ENCODE measurements around the gene EHBP1. TPM values are rescaled to one million over a fixed set of nuclear protein-coding genes. Genes with fewer than 3 reads are reported as not detected.
"Not testable (repeated sequence)": the region's sequence is repeated elsewhere in the genome, so short reads cannot be mapped to it uniquely, and the experiment has no call there.

The EHBP1 gene
- polyA plus RNA-seq, 4 donors, result 43.1 to 55.7 (median 49.7) TPM

DNA sequence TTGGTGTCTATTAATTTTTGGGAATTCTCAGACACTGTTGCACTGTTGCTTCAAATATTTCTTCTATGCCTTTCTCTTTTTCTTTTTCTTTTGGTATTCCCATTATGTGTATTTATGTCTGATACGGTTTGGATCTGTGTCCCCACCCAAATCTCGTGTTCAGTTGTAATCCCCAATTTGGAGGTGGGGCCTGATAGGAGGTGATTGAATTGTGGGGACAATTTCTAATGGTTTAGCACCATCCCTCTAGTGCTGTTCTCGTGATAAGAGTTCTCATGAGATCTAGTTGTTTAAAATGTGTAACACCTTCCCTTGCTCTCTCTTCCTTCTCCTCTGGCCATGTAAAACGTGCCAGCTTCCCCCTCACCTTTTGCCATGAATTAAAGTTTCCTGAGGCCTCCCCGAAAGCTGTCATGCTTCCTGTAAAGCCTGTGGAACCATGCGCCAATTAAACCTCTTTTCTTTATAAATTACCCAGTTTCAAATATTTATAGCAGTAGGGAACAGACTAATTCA lies 26.8 kb downstream of the EHBP1 start:
- no peak for DNase-seq (ENCODE audit: low read depth in 4 of 4, low spot score in 3 of 4)

DNA sequence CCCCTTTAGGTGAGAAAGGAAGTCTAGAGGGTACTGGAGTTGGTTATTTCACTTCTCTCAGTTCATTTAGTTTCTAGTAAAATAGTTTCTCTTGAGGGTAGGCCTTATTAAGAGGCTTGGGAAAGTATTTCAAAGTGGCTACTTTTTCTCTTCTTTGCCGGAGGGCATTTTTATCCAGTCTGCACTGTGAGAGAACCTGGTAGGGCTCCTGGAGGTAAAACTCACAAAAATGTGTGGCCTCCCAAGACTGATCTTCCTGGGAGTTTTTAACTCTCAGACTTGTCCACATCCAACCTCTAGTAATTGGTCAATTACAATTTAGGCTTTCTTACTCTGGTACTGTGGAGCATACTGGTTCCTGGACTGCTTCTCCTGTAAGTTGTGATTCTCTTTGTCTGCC lies 28.0 kb downstream of the EHBP1 start:
- DNase-seq (ENCODE audit: low read depth in 4 of 4, low spot score in 3 of 4), result no peak

- DNase-seq (ENCODE audit: low read depth in 4 of 4, low spot score in 3 of 4), result no peak
Measured at GRCh38 chr2:62736899-62737559, 31.5 kb downstream of the EHBP1 start.

DNA sequence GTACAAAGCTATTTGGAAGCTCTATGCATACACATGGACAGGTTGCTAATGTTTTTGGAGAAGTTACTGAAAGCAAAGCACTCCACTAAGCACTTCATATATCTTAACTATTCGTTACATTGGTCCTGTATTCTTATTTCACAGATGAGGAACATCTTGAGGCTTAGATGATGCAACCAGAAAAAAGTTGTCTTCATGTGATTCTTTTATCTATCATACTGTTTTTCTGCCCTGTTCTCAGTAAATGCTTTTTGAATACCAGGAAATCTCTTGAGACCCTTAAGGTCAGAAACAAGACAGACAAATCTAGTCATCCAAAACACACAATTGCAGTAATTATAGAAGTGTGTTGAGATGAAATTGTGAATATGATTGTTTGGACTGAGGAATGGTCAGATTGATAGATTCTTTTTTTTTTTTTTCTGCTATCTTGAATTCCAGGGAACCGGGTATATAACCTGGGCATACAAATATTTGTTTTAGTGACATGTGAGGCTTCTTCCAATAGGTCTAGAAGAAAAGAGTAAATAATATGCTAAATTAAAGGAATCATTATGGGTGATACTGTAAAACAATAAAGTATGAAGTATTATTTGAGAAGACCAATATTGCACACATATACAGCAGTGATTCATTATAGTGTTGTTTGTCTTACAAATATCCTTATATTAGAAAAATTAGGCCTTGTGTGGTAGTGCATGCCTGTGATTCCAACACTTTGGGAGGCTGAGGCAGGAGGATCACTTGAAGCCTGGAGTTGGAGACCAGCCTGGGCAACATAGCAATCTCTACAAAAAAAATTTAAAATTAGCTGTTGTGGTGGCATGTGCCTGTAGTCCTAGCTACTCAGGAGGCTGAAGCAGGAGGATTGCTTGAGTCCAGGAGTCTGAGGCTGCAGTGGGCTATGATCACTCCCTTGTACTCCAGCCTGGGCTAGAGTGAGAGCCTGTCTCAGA lies 33.7 kb downstream of the EHBP1 start:
- no peak for DNase-seq (ENCODE audit: low read depth in 4 of 4, low spot score in 3 of 4)

- DNase-seq (ENCODE audit: low read depth in 4 of 4, low spot score in 3 of 4), result no peak
Measured at GRCh38 chr2:62740221-62740620, 34.7 kb downstream of the EHBP1 start.

DNA sequence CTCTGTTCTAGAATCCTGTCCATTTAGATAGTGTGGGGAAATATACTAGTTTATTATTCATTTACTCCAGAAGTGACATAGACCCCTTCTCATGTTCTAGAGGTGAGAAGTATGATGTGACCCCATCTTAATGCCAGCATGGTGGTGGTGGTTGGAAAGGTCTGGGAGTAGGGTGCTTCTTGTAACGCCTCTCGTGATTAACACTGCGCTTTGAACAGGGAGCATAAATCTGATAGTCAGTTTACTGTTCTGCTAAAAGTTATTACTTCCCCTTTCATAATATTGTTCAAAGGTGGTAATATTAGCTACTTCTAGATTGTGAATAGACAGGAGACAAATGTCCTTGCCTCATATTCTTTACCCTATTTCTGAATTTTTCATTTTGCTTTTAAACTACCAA lies 35.6 kb downstream of the EHBP1 start:
- DNase-seq (ENCODE audit: low read depth in 4 of 4, low spot score in 3 of 4), result no peak

DNA sequence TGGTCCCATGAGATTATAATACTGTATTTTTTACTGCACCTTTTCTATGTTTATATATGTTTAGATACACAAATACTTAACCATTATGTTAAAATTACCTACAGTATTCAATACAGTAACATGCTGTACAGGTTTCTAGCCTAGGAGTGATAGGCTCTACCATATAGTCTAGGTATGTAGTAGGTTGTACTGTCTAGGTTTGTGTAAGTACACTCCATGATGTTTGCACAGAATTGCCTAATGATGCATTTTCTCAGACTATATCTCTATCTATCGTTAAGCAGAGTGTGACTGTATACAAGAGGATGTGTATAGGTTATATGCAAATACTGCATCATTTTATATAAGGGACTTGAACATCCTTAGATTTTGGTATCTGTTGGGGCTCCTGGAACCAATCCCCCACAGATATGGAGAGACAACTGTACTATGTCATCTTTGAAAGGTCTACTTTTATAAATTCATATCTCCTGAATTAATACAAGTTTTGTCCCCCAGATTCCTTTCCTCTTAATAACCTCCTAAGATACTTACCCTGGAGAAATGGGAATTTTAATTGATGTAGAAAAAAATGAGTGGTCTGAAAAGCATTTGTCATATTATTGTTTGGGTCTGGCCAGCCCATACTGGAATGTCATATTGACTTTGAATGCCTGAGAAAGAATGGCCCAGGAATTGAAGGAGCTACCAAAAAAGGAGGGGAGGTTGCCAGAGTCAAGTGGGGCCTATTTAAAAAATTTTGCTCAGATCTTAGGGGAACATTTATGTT lies 36.6 kb downstream of the EHBP1 start:
- no peak for DNase-seq (ENCODE audit: low read depth in 4 of 4, low spot score in 3 of 4)

GRCh38 chr2:62743506-62743905 lies 38.0 kb downstream of the EHBP1 start:
- no peak for DNase-seq (ENCODE audit: low read depth in 4 of 4, low spot score in 3 of 4)

DNA sequence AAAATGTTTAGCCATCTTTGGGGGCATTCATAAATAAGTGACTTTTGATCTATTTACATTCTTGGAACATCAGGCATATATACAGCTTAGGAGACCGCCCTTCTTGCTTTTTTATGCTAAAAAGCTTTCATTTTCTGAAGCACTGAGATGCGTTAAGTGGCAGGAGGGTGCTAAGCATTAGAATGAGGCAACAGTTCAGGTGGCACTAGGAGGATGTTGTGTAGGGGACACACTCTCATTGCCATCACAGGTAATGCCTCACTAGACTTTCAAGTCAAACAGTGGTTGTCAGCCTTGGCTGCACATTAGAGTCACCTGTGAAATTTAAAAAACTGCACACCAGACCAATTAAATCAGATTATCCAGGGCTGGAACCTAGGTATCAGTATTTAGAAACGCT lies 39.1 kb downstream of the EHBP1 start:
- DNase-seq (ENCODE audit: low read depth in 4 of 4, low spot score in 3 of 4), result no peak

- no peak for DNase-seq (ENCODE audit: low read depth in 4 of 4, low spot score in 3 of 4)
Measured at GRCh38 chr2:62745891-62746481, 40.5 kb downstream of the EHBP1 start.

- no peak for DNase-seq (ENCODE audit: low read depth in 4 of 4, low spot score in 3 of 4)
Measured at GRCh38 chr2:62747169-62747568, 41.7 kb downstream of the EHBP1 start.

DNA sequence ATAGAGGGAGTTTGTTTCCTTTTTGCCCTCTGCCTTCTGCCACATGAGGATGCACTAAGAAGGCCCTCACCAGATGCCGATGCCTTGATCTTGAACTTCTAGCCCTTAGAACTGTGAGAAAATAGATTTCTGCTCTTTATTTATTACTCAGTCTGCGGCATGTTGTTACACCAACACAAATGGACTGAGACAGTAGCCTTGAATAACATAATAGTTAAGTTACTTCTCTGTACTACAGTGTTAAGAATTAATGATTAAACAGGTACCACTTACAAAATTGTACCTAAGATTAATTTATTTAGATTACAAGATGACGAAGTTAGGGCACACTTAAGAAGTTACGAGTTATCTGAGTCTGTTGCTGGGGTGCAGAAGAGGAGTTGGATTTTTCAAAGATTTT lies 42.4 kb downstream of the EHBP1 start:
- no peak for DNase-seq (ENCODE audit: low read depth in 4 of 4, low spot score in 3 of 4)

DNA sequence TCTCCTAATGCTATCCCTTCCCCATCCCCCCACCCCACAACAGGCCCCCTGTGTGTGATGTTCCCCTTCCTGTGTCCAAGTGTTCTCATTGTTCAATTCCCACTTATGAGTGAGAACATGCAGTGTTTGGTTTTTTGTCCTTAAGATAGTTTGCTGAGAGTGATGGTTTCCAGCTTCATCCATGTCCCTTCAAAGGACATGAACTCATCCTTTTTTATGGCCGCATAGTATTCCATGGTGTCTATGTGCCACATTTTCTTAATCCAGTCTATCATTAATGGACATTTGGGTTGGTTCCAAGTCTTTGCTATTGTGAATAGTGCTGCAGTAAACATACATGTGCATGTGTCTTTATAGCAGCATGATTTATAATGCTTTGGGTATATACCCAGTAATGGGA lies 43.6 kb downstream of the EHBP1 start:
- DNase-seq (ENCODE audit: low read depth in 4 of 4, low spot score in 3 of 4), result not testable (repeated sequence)

- DNase-seq (ENCODE audit: low read depth in 4 of 4, low spot score in 3 of 4), result no peak
Measured at GRCh38 chr2:62757029-62757428, 51.5 kb downstream of the EHBP1 start.

DNA sequence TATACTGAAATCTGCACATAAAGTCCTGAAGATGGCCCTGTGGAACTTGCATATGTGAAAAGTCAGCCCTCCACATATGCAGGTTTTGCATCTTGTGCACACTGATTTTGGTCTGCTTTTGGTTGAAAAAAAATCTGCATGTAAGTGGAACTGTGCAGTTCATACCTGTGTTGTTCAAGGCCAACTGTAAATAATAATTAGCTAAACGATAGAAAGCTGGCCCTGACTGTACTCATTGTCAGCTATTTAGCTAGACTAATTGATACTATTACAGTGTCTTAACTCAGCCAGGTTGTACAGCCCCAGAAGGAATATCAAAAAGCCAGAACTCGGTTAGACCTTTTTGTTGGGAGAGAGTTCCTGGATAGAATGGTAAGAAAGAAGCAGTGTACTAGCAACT lies 54.5 kb downstream of the EHBP1 start:
- no peak for DNase-seq (ENCODE audit: low read depth in 4 of 4, low spot score in 3 of 4)

GRCh38 chr2:62760555-62760954 lies 55.0 kb downstream of the EHBP1 start:
- DNase-seq (ENCODE audit: low read depth in 4 of 4, low spot score in 3 of 4), result no peak

DNA sequence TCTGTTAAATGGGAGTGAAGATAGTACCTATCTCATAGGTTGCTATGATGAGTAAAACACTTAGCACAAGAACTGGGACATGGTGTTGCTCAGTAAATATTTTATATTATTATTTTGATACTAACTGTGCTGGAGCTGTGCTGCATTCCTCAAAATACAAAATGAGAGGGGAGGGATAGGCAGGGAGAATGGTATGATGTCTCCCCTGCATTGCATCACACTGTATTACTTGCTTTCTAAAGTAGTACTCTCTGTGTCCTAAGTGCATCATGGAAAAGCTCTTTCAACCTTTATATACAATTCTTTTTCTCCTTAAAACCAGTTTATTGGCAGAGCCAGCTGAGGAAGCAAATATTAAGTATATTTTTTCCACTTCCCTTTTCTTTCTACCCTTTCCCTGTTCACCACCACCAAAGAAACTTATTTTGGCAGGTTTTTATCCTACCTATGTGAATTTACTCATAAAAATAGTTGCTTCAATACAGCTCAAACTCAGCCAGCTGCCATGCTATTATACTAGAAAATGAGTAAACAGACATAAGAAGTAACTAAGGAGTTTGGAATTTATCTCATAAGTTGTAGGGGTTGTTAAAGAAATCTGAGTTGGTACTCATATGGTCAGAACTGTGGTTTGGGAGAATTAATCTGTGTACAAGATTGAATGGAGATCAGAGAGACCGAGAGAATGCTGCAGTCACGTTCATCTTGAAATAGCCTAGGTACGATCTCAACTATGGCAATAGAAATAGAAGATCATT lies 60.3 kb downstream of the EHBP1 start:
- DNase-seq (ENCODE audit: low read depth in 4 of 4, low spot score in 3 of 4), result no peak

- no peak for DNase-seq (ENCODE audit: low read depth in 4 of 4, low spot score in 3 of 4)
Measured at GRCh38 chr2:62768615-62769014, 63.1 kb downstream of the EHBP1 start.

DNA sequence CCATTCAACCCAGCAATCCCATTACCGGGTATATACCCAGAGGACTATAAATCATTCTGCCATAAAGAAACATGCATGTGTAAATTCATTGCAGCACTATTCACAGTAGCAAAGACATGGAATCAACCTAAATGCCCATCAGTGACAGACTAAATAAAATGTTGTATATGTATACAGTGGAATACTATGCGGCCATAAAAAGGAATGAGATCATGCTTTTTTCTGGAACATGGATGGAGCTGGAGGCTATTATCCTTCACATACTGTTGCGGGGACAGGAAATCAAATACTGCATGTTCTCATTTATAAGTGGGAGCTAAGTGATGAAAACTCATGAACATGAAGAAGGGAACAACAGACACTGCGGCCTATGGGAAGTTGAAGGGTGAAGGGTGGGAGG lies 65.1 kb downstream of the EHBP1 start:
- no peak for DNase-seq (ENCODE audit: low read depth in 4 of 4, low spot score in 3 of 4)

Data from right renal pelvis (tissue), 4 donors.